Bronchial epithelial cell (primary cell): ENCODE measurements around the gene SLC1A5. TPM values are rescaled to one million over a fixed set of nuclear protein-coding genes. Genes with fewer than 3 reads are reported as not detected.

Experiments
- DNase-seq: peaks from one replicate; pipeline ENCODE4 v3.0.0-alpha.2; 2010; ENCODE audit warnings: low read depth
- FAIRE-seq: peaks from 2 replicates; lab custom pipeline; 2011; peaks lifted over from hg19 to GRCh38; lab: Jason Lieb, UNC
- H3K27me3 ChIP-seq: 2 replicates; pipeline ENCODE4 v1.5.1; 2011; ENCODE audit warnings: low read length; ENCODE audit not compliant: control insufficient read depth, insufficient read depth
- H3K36me3 ChIP-seq: 2 replicates; pipeline ENCODE4 v1.5.1; 2011; ENCODE audit warnings: low read length; ENCODE audit not compliant: control insufficient read depth, insufficient read depth
- H3K4me3 ChIP-seq: 2 replicates; pipeline ENCODE4 v1.5.1; 2011; ENCODE audit warnings: mild to moderate bottlenecking, low read depth, low read length, control low read depth
- total RNA-seq: library from RNA; depleted of rRNA; stranded (reverse); fragments of >200 nt; gene quantifications from 2 replicates; pipeline ENCODE4 v1.2.1, GENCODE V29; 2014
- TF ChIP-seq, protein P1 (sequence below): IDR thresholded peaks from 2 replicates; pipeline ENCODE4 v1.5.1; 2011; ENCODE audit warnings: mild to moderate bottlenecking, moderate library complexity, low read length, control low read depth, inconsistent platforms; ENCODE audit not compliant: insufficient read depth, severe bottlenecking

The SLC1A5 gene
- total RNA-seq, 1 donor from 2014 or later, result 266 TPM

DNA sequence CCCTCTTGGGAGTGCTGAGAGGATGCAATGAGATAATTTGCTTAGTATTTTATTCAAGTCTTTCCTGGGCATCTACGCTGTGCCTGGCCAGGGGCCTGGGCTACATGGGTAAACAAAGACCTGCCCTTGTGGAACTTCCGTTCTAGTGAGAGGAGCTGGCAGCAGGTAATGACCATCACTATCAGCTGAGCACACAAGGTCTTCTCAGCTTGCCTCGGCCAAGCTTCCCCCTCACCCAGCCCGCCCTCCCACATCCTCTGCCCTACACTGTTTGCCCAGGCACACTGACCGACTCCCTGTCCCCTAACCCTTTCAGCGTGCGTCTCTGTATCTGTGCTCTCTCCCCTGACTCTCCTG, 51.1 kb downstream of the SLC1A5 start:
- Histone ChIP-seq H3K36me3 (peaks cover 42% of the 10 kb centered on the region), H3K4me3 (no peak overlapping the region), H3K27me3 (no peaks in the 10 kb centered on the region)
- FAIRE-seq, result no peak
- TF ChIP-seq, protein P1, sequence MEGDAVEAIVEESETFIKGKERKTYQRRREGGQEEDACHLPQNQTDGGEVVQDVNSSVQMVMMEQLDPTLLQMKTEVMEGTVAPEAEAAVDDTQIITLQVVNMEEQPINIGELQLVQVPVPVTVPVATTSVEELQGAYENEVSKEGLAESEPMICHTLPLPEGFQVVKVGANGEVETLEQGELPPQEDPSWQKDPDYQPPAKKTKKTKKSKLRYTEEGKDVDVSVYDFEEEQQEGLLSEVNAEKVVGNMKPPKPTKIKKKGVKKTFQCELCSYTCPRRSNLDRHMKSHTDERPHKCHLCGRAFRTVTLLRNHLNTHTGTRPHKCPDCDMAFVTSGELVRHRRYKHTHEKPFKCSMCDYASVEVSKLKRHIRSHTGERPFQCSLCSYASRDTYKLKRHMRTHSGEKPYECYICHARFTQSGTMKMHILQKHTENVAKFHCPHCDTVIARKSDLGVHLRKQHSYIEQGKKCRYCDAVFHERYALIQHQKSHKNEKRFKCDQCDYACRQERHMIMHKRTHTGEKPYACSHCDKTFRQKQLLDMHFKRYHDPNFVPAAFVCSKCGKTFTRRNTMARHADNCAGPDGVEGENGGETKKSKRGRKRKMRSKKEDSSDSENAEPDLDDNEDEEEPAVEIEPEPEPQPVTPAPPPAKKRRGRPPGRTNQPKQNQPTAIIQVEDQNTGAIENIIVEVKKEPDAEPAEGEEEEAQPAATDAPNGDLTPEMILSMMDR, result no peak
- no peak for DNase-seq

DNA sequence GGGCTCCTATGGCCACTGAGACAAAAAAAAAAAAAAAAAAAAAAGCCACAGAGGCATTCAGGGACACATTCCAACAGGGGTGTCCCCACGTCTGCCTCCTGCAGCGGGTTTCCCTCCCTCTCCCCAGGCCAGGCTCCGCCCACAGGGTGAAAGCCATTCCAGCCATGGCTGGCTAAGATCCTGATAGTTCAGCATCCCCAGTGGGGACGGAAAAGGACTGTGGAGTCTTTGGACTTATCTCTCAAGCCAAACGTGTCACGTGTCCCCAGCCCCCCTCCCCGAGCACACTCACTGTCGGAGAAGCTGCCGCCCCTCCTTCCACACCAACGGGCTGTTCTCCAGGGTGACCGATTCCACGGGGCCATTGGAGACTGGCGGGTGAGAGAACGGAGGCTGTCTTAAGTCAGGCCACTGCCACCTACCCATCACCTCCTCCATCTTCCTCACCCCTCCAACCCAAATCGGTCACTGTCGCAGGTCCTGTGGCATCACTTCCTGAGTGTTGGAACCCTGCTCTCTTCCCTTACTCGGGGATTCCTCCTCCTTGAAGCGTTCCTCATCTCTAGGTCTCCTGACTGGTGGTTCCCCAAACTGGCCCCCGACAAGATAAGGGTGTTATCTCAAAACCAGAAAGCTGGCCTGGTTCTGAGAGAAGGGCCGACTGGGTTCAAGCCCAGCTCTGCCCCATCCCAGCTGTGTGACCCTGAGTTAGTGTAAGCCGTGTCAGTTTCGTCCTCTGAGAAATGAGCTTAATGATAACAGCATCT, 51.7 kb downstream of the SLC1A5 start:
- peaks cover 45% of the 10 kb centered on the region for H3K36me3 ChIP-seq

DNA sequence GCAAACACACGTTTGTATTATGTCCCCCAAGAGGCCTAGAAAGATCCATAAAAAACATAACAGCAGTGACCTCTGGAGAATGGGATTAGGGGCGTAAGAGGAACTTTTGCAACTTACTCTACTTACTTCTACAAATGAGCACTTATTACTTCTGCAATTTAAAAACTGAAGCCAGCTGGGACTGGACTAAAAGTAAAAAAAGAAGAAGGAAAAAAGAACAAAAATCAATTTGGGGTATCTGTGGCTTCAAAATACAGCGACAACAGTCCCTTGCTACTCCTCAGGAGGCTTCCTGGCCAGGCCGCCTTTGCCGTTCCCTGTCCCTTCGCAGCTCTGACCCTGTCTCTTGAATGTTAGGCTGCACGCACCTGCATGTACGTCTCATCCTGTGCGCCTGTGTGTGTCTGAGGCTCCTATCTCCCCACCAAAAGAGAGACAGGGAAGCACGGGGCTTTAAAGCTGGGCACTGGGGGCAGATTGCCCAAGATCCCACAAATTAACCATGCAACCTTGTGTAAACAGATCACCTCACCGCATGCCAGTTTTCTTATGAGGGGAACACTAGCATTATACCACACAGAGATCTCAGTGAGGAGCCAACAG, 54.6 kb downstream of the SLC1A5 start:
- H3K36me3 ChIP-seq, result peaks cover 51% of the 10 kb centered on the region
- DNase-seq, result no peak

More for the DNA sequence above, 51.7 kb downstream of the SLC1A5 start:
- H3K27me3 ChIP-seq, result no peaks in the 10 kb centered on the region
- TF ChIP-seq, protein P1, result no peak
- DNase-seq (no peak), FAIRE-seq (no peak)
- no peak overlapping the region for H3K4me3 ChIP-seq

DNA sequence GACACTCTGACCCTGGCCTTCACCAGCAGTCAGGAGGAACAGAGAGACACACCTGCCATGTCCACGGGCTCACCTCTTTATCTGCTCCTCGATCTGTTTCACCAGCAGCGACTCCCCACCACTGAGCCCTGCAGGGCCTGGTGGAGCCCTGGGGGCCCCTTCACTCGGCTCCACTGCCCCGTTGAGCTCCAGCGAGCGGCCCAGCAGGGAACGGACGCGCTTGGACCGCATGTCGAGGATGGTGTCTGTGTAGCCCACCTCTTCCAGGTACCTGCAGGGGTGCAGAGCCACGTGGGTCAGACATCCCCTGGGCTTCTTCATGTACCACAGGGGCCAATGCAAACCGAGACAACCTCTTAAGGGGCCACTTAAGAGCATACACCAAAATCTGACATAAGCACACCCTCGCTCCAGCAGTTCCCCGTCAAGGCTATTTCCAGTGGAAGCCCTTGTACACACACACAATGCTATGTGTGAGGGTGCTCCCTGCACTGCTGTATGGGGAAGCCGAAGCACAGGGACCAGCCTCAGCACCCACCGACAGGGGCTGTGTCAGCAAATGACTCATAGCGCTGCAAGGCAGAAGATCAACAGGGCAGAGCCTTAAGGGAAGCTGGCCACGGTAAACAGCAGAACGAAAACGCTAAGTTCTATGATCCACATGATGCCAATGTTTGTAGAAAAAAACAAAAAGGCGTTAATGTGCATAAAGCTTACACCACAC, 55.3 kb downstream of the SLC1A5 start:
- H3K36me3 ChIP-seq, result peaks cover 50% of the 10 kb centered on the region
- FAIRE-seq, result peak; percentile 50
- DNase-seq, result no peak
- TF ChIP-seq, protein P1, result no peak
- H3K4me3 ChIP-seq, result no peak overlapping the region
- no peaks in the 10 kb centered on the region for H3K27me3 ChIP-seq

More for the DNA sequence above, 54.6 kb downstream of the SLC1A5 start:
- H3K27me3 ChIP-seq, result no peaks in the 10 kb centered on the region
- H3K4me3 ChIP-seq, result no peak overlapping the region
- FAIRE-seq, result no peak
- TF ChIP-seq, protein P1, result no peak

DNA sequence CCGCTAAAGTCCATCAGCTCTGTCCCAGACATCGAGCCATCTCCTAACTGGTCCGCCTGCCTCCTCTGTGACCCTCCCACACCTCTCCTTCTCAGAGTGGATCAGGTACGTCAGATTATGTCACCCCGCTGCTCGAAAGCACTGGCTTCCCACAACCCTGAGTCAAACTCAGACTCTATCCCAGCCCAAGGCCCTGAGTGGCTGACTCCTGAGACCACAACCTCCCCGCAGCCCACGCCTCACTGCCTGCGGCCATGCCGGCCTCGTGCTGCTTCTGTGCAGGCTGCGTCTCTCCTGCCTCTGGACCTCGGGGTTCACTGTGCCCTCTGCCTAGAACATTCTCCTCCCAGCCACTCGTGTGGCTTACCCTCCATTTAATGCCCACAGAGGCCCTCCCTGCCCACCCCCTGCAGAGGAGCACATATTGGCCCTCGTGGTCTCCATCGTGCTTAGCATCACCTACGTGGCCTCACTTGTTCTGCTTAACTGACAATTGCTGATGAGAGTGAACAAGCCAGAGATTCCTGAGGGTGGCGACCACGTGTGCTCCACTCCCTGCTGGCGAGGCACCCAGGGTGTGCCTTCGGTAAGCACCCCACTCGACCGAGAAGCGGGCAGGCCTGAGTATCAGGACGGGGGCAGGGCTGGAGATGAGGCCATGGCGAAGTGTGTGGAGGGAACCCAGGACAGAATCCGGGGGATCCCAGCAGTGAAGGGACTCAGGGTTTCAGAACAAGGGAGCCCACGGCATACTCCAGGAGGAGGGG, 56.0 kb downstream of the SLC1A5 start:
- FAIRE-seq (no peak), DNase-seq (no peak)
- Histone ChIP-seq H3K4me3 (no peak overlapping the region), H3K36me3 (peaks cover 51% of the 10 kb centered on the region), H3K27me3 (no peaks in the 10 kb centered on the region)
- TF ChIP-seq, protein P1, result no peak
